Measurements from ENCODE around the gene ZNF865.

ZNF865 gene

GRCh38 chr19:55640043-55640576 lies 34.7 kb downstream of the ZNF865 start:
- peak; percentile 57 to 77 for DNase-seq (ENCODE audit: low read depth in 2 of 2)

GRCh38 chr19:55640577-55641425 lies 35.4 kb downstream of the ZNF865 start, which contains the start of gene ZNF580:
ZNF580 (plus strand) TSS chr19:55641002; CDS start chr19:55642509, 1,507 bp downstream.
- H3K4me3 ChIP-seq (replicated peaks in 1 of 2; ENCODE audit: low read depth in 2 of 2, low read length in 2 of 2) = peak within 1 kb of the TSS; percentile 81 to 88
- TF ChIP-seq CTCF (IDR thresholded peaks at IDR 0.05; ENCODE audit: low read depth, low read length) = no peak
- DNase-seq (ENCODE audit: low read depth in 2 of 2) = peak; percentile 75 to 91

More at GRCh38 chr19:55640043-55640576, 34.7 kb downstream of the ZNF865 start:
- peak overlapping the region; percentile 81 to 88 for H3K4me3 ChIP-seq (replicated peaks in 1 of 2; ENCODE audit: low read depth in 2 of 2, low read length in 2 of 2)
- TF ChIP-seq CTCF (IDR thresholded peaks at IDR 0.05; ENCODE audit: low read depth, low read length) = peak; percentile 25

- peak overlapping the region; percentile 81 to 88 for H3K4me3 ChIP-seq (replicated peaks in 1 of 2; ENCODE audit: low read depth in 2 of 2, low read length in 2 of 2)
- TF ChIP-seq CTCF (IDR thresholded peaks at IDR 0.05; ENCODE audit: low read depth, low read length) = no peak
- peak in 1 of 2 donors; percentile 32 for DNase-seq (ENCODE audit: low read depth in 2 of 2)
Measured at GRCh38 chr19:55641426-55642152, 36.1 kb downstream of the ZNF865 start.

- DNase-seq (ENCODE audit: low read depth in 2 of 2) = peak; percentile 29 to 36
Measured at GRCh38 chr19:55642153-55643002, 36.9 kb downstream of the ZNF865 start.

GRCh38 chr19:55643003-55643886 lies 37.8 kb downstream of the ZNF865 start, which contains the start of gene ZNF581:
ZNF581 (plus strand) TSS chr19:55643649; CDS start chr19:55644572, 923 bp downstream.
- peak; percentile 82 for DNase-seq (ENCODE audit: low read depth in 2 of 2)
- peak within 1 kb of the TSS; percentile 81 to 88 for H3K4me3 ChIP-seq (replicated peaks in 1 of 2; ENCODE audit: low read depth in 2 of 2, low read length in 2 of 2)
- TF ChIP-seq CTCF (IDR thresholded peaks at IDR 0.05; ENCODE audit: low read depth, low read length) = no peak

More at GRCh38 chr19:55642153-55643002, 36.9 kb downstream of the ZNF865 start:
- peak overlapping the region; percentile 81 to 88 for H3K4me3 ChIP-seq (replicated peaks in 1 of 2; ENCODE audit: low read depth in 2 of 2, low read length in 2 of 2)
- TF ChIP-seq CTCF (IDR thresholded peaks at IDR 0.05; ENCODE audit: low read depth, low read length) = no peak
